ENCODE results near the gene MYO15B. TPM values are rescaled to one million over a fixed set of nuclear protein-coding genes. Genes with fewer than 3 reads are reported as not detected.
A peak's percentile ranks its signal among the peaks of the same experiment; 100 is the strongest.

MYO15B gene
- total and polyA plus RNA-seq, 2 of the 13 experiments (the other 11 are each of a cell fraction or from before 2014, with no cell fraction given), result 2.8 to 8.1 TPM

GRCh38 chr17:75589012-75589918 lies 1.7 kb downstream of the MYO15B start (continued):
- TF ChIP-seq PCBP1 (IDR thresholded peaks at IDR 0.05; ENCODE audit: borderline replicate concordance, low read depth, low read length) (0 out of 2 replicates have a peak, but pooled peaks have one; percentile 69), ZNF772 (CRISPR knock-in tag; IDR thresholded peaks at IDR 0.05) (peak; percentile 71; the same call in 1 of the 2 replicates), FOSL1 (CRISPR knock-in tag; IDR thresholded peaks at IDR 0.05; ENCODE audit: borderline replicate concordance) (no peak), PCBP2 (optimal IDR thresholded peaks at IDR 0.05; ENCODE audit: low read depth, low read length, poor library complexity, severe bottlenecking) (no peak), SOX5 (CRISPR knock-in tag; IDR thresholded peaks at IDR 0.05; ENCODE audit: borderline replicate concordance) (no peak), ZNF407 (CRISPR knock-in tag; IDR thresholded peaks at IDR 0.05; ENCODE audit: not compliant biosample characterization) (peak; percentile 31), HNF1A (IDR thresholded peaks at IDR 0.05; ENCODE audit: low read depth) (no peak), HNF1A (CRISPR knock-in tag; IDR thresholded peaks at IDR 0.05; ENCODE audit: borderline replicate concordance) (peak; percentile 39; the same call in 1 of the 2 replicates), ZNF230 (CRISPR knock-in tag; IDR thresholded peaks at IDR 0.05) (0 out of 2 replicates have a peak, but pooled peaks have one; percentile 35), FOSL2 (CRISPR knock-in tag; IDR thresholded peaks at IDR 0.05) (no peak; the same call in 1 of the 2 replicates), ZNF780A (CRISPR knock-in tag; IDR thresholded peaks at IDR 0.05) (no peak), ZNF740 (CRISPR knock-in tag; IDR thresholded peaks at IDR 0.05) (peak; percentile 11; the same call in 1 of the 2 replicates), MLLT10 (CRISPR knock-in tag; IDR thresholded peaks at IDR 0.05) (no peak)
- TF ChIP-seq, protein P1, sequence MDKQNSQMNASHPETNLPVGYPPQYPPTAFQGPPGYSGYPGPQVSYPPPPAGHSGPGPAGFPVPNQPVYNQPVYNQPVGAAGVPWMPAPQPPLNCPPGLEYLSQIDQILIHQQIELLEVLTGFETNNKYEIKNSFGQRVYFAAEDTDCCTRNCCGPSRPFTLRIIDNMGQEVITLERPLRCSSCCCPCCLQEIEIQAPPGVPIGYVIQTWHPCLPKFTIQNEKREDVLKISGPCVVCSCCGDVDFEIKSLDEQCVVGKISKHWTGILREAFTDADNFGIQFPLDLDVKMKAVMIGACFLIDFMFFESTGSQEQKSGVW (CRISPR knock-in tag; IDR thresholded peaks at IDR 0.05; ENCODE audit: borderline replicate concordance), result no peak

All from HepG2 (cell line).